Thyroid gland (tissue), 4 donors: ENCODE data around the gene ITGBL1. TPM values are rescaled to one million over a fixed set of nuclear protein-coding genes. Genes with fewer than 3 reads are reported as not detected.

Experiments
- DNase-seq, 2 donors: peaks; one replicate each; pipeline ENCODE4 v3.0.0-alpha.2; 2019
- H3K27ac ChIP-seq, 3 donors: fragments of 200-600 bp; sonication (generic); 1 replicate in 2 of 3; 2 replicates in 1 of 3; pipeline ENCODE4 v1.5.1; 2016 to 2019; ENCODE audit warnings: mild to moderate bottlenecking in 1 of 3, moderate library complexity in 1 of 3
- H3K27me3 ChIP-seq: fragments of 200-600 bp; sonication (generic); one replicate; pipeline ENCODE4 v1.5.1; 2019
- H3K36me3 ChIP-seq, 2 donors: fragments of 200-600 bp; sonication (generic); one replicate each; pipeline ENCODE4 v1.5.1; 2016 to 2019
- H3K4me1 ChIP-seq, 2 donors: fragments of 200-600 bp; sonication (generic); one replicate each; pipeline ENCODE4 v1.5.1; 2017 to 2019
- H3K4me3 ChIP-seq, 3 donors: fragments of 200-600 bp; sonication (generic); replicated peaks in 1 of 3; 1 replicate in 2 of 3; 2 replicates in 1 of 3; pipeline ENCODE4 v1.5.1; 2016; ENCODE audit warnings: mild to moderate bottlenecking in 1 of 3
- H3K9me3 ChIP-seq: fragments of 200-600 bp; sonication (generic); one replicate; pipeline ENCODE4 v1.5.1; 2017
- CTCF ChIP-seq, 6 experiments: fragments of 200-600 bp in 3 of 6; fragments of 450-650 bp in 3 of 6; sonication (generic) in 3 of 6; IDR thresholded peaks; one replicate each; pipeline ENCODE4 v1.5.1; 2016 to 2019; ENCODE audit warnings: antibody characterized with exemption in 6 of 6, mild to moderate bottlenecking in 2 of 6, inconsistent platforms in 1 of 6, moderate library complexity in 1 of 6
- POLR2A ChIP-seq, 2 donors: fragments of 450-650 bp; IDR thresholded peaks; one replicate each; pipeline ENCODE4 v1.6.1; 2017; ENCODE audit warnings: antibody characterized with exemption in 2 of 2, mild to moderate bottlenecking in 2 of 2, moderate library complexity in 1 of 2
- WGBS, 2 donors: methylation state at CpG; one replicate each; pipeline ENCODE4 v1.1.5; 2017; 5-methylcytosine and 5-hydroxymethylcytosine counted together
- intact Hi-C: fragments of 100-400 bp; cut with DNase I; formaldehyde crosslinking; loops from one replicate; pipeline ENCODE4 v1.15.1; 2023
- total RNA-seq, 4 donors: library from RNA; depleted of rRNA; stranded (reverse); fragments of >200 nt; gene quantifications; one replicate each; pipeline ENCODE4 v1.2.3, GENCODE V29; 2016

ITGBL1 gene
- total RNA-seq, 4 donors from 2014 or later: 3.4 to 20.6 (median 4.5) TPM

GRCh38 chr13:101691341-101691860, 238.9 kb downstream of the ITGBL1 start:
- no peak for DNase-seq
- H3K9me3 ChIP-seq: no peaks in the 10 kb centered on the region
- no peaks in the 10 kb centered on the region for H3K4me1 ChIP-seq
- TF ChIP-seq CTCF (IDR thresholded peaks at IDR 0.05): no peak
- no peak for TF ChIP-seq POLR2A (IDR thresholded peaks at IDR 0.05)
- H3K27me3 ChIP-seq: no peaks in the 10 kb centered on the region
- intact Hi-C loops: no loop called here
- no peak overlapping the region for H3K4me3 ChIP-seq
- no peaks in the 10 kb centered on the region for H3K36me3 ChIP-seq
- WGBS, 2 donors: 89 to 92% methylated on average over 3 of the region's 3 CpGs
- H3K27ac ChIP-seq: no peak overlapping the region

GRCh38 chr13:101695870-101696516, 243.5 kb downstream of the ITGBL1 start:
- Histone ChIP-seq H3K4me3 (no peak overlapping the region), H3K9me3 (no peaks in the 10 kb centered on the region), H3K27me3 (no peaks in the 10 kb centered on the region), H3K27ac (no peak overlapping the region), H3K4me1 (no peaks in the 10 kb centered on the region), H3K36me3 (no peaks in the 10 kb centered on the region)
- WGBS, 2 donors: 86 to 88% methylated on average over 4 of the region's 4 CpGs
- no peak for DNase-seq
- TF ChIP-seq POLR2A (IDR thresholded peaks at IDR 0.05) (no peak), CTCF (IDR thresholded peaks at IDR 0.05) (no peak)
- intact Hi-C loops: no loop called here

- Histone ChIP-seq H3K36me3 (no peaks in the 10 kb centered on the region), H3K27ac (no peak overlapping the region), H3K27me3 (no peaks in the 10 kb centered on the region), H3K4me3 (no peak overlapping the region), H3K4me1 (no peaks in the 10 kb centered on the region), H3K9me3 (no peaks in the 10 kb centered on the region)
- intact Hi-C loops: no loop called here
- no peak for TF ChIP-seq CTCF (IDR thresholded peaks at IDR 0.05)
- TF ChIP-seq POLR2A (IDR thresholded peaks at IDR 0.05): no peak
- 68 to 74% methylated on average over 3 of the region's 3 CpGs for WGBS, 2 donors
- DNase-seq: no peak
Measured at GRCh38 chr13:101697745-101698144, 245.3 kb downstream of the ITGBL1 start.

GRCh38 chr13:101698400-101698799, 245.9 kb downstream of the ITGBL1 start:
- no peak for TF ChIP-seq POLR2A (IDR thresholded peaks at IDR 0.05)
- TF ChIP-seq CTCF (IDR thresholded peaks at IDR 0.05): no peak
- Histone ChIP-seq H3K27ac (no peak overlapping the region), H3K27me3 (no peaks in the 10 kb centered on the region), H3K4me1 (no peaks in the 10 kb centered on the region), H3K9me3 (no peaks in the 10 kb centered on the region), H3K4me3 (no peak overlapping the region), H3K36me3 (no peaks in the 10 kb centered on the region)
- intact Hi-C loops: no loop called here
- no peak for DNase-seq
- WGBS, 2 donors: 78 to 81% methylated on average over 2 of the region's 2 CpGs

GRCh38 chr13:101700598-101700997, 248.1 kb downstream of the ITGBL1 start:
- Histone ChIP-seq H3K27ac (no peak overlapping the region), H3K4me3 (no peak overlapping the region), H3K36me3 (no peaks in the 10 kb centered on the region), H3K4me1 (no peaks in the 10 kb centered on the region), H3K9me3 (no peaks in the 10 kb centered on the region), H3K27me3 (no peaks in the 10 kb centered on the region)
- 70 to 75% methylated on average over 3 of the region's 3 CpGs for WGBS, 2 donors
- no peak for DNase-seq
- TF ChIP-seq POLR2A (IDR thresholded peaks at IDR 0.05) (no peak), CTCF (IDR thresholded peaks at IDR 0.05) (no peak)
- intact Hi-C loops: no loop called here
